Left cardiac atrium (tissue), 4 donors: Measurements from ENCODE around the gene BRICD5. TPM values are rescaled to one million over a fixed set of nuclear protein-coding genes. Genes with fewer than 3 reads are reported as not detected.

Experiments
- ATAC-seq, 2 donors: fragments of 200-7000 bp; cut with Tn5 transposase; one replicate each; pipeline ENCODE4 v1.9.1; 2020; ENCODE audit warnings: mild to moderate bottlenecking in 2 of 2, moderate library complexity in 2 of 2
- DNase-seq: peaks from one replicate; pipeline ENCODE4 v3.0.0-alpha.2; 2020
- intact Hi-C, 2 donors: fragments of 100-400 bp; cut with DNase I; formaldehyde crosslinking; loops; one replicate each; pipeline versions ENCODE4 v1.14.1 to v1.15.1; 2022 to 2023
- total RNA-seq, 2 donors: library from RNA; stranded (reverse); fragmentation: NEBNext Ultra II Directional; extraction: Animal tissue kit (Norgen Biotek cat#: 25700); gene quantifications; one replicate each; pipeline ENCODE4 v1.2.1, GENCODE V29; 2021
- donor health status: DM: no; HTN: yes; CAD: no.
- donor health status: DM: no; HTN: yes; CAD: no; lungs with severe emphysema.
- donor health status: DM: yes; HTN: yes; CAD: no.
- donor health status: Dilated cardiomyopathy.

The BRICD5 gene
- total RNA-seq, 2 donors from 2014 or later = 5.7 to 5.9 TPM

- ATAC-seq (no peak), DNase-seq (no peak)
- intact Hi-C loops = no loop called here
Measured at GRCh38 chr16:2189252-2189893, 21.3 kb downstream of the BRICD5 start.

- intact Hi-C loops = no loop called here
- ATAC-seq (no peak), DNase-seq (no peak)
Measured at GRCh38 chr16:2188395-2188794, 22.3 kb downstream of the BRICD5 start.

GRCh38 chr16:2187212-2187611, 23.5 kb downstream of the BRICD5 start:
- no peak for ATAC-seq
- intact Hi-C loops = no loop called here
- no peak for DNase-seq

- DNase-seq (no peak), ATAC-seq (no peak)
- intact Hi-C loops = no loop called here
Measured at GRCh38 chr16:2186505-2186904, 24.2 kb downstream of the BRICD5 start.

- ATAC-seq (no peak), DNase-seq (no peak)
- intact Hi-C loops = no loop called here
Measured at GRCh38 chr16:2186064-2186463, 24.6 kb downstream of the BRICD5 start.

- ATAC-seq = no peak
- no peak for DNase-seq
- intact Hi-C loops = no loop called here
Measured at GRCh38 chr16:2184962-2185361, 25.7 kb downstream of the BRICD5 start.

GRCh38 chr16:2184346-2184745, 26.3 kb downstream of the BRICD5 start:
- ATAC-seq = no peak
- intact Hi-C loops = no loop called here
- DNase-seq = no peak

- intact Hi-C loops = no loop called here
- ATAC-seq (no peak), DNase-seq (no peak)
Measured at GRCh38 chr16:2183671-2184070, 27.0 kb downstream of the BRICD5 start.

- DNase-seq (no peak), ATAC-seq (no peak)
- intact Hi-C loops = no loop called here
Measured at GRCh38 chr16:2181952-2182351, 28.7 kb downstream of the BRICD5 start.

- ATAC-seq = no peak
- intact Hi-C loops = no loop called here
- no peak for DNase-seq
Measured at GRCh38 chr16:2180962-2181923, 29.4 kb downstream of the BRICD5 start.

- intact Hi-C loops = no loop called here
- DNase-seq (no peak), ATAC-seq (no peak)
Measured at GRCh38 chr16:2180461-2180860, 30.2 kb downstream of the BRICD5 start.

GRCh38 chr16:2179576-2179975, 31.1 kb downstream of the BRICD5 start:
- intact Hi-C loops = no loop called here
- DNase-seq (no peak), ATAC-seq (no peak)

GRCh38 chr16:2179107-2179501, 31.6 kb downstream of the BRICD5 start:
- ATAC-seq = no peak
- no peak for DNase-seq
- intact Hi-C loops = no loop called here

- intact Hi-C loops = no loop called here
- DNase-seq = no peak
- ATAC-seq = peak in 1 of 2 donors; percentile 20
Measured at GRCh38 chr16:2178321-2179106, 32.1 kb downstream of the BRICD5 start.

- intact Hi-C loops = no loop called here
- DNase-seq = no peak
- ATAC-seq = no peak
Measured at GRCh38 chr16:2177561-2177960, 33.1 kb downstream of the BRICD5 start.

- DNase-seq = no peak
- no peak for ATAC-seq
- intact Hi-C loops = no loop called here
Measured at GRCh38 chr16:2177101-2177500, 33.6 kb downstream of the BRICD5 start.

GRCh38 chr16:2176047-2176446, 34.6 kb downstream of the BRICD5 start:
- intact Hi-C loops = no loop called here
- DNase-seq (no peak), ATAC-seq (no peak)

GRCh38 chr16:2175454-2175853, 35.2 kb downstream of the BRICD5 start:
- intact Hi-C loops = no loop called here
- ATAC-seq = no peak
- no peak for DNase-seq

GRCh38 chr16:2174396-2175131, 36.1 kb downstream of the BRICD5 start:
- intact Hi-C loops = no loop called here
- no peak for ATAC-seq
- DNase-seq = no peak
